ENCODE data around the gene AS3MT.
"Not testable (repeated sequence)": the region's sequence is repeated elsewhere in the genome, so short reads cannot be mapped to it uniquely, and the experiment has no call there.

DNA sequence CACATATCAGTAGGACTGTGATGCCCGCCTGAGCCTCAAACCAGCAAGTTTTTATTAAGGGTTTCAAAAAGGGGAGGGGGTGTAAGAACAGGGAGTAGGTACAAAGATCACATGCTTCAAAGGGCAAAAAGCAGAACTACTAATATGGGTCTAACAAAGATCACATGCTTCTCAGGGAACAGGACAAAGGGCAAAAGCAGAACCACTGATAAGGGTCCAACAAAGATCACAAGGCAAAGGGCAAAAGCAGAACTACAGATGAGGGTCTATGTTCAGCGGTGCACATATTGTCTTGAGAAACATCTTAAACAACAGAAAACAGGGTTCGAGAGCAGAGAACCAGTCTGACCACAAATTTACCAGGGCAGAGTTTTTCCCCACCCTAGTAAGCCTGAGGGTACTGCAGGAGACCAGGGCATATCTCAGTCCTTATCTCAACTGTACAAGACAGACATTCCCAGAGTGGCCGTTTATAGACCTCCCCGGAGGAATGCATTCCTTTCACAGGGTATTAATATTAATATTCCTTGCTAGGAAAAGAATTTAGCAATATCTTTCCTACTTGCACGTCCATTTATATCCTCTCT, 25.0 kb upstream of the AS3MT start:
- TF ChIP-seq, protein P1, sequence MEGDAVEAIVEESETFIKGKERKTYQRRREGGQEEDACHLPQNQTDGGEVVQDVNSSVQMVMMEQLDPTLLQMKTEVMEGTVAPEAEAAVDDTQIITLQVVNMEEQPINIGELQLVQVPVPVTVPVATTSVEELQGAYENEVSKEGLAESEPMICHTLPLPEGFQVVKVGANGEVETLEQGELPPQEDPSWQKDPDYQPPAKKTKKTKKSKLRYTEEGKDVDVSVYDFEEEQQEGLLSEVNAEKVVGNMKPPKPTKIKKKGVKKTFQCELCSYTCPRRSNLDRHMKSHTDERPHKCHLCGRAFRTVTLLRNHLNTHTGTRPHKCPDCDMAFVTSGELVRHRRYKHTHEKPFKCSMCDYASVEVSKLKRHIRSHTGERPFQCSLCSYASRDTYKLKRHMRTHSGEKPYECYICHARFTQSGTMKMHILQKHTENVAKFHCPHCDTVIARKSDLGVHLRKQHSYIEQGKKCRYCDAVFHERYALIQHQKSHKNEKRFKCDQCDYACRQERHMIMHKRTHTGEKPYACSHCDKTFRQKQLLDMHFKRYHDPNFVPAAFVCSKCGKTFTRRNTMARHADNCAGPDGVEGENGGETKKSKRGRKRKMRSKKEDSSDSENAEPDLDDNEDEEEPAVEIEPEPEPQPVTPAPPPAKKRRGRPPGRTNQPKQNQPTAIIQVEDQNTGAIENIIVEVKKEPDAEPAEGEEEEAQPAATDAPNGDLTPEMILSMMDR (IDR thresholded peaks at IDR 0.05), result not testable (repeated sequence)
- TF ChIP-seq, protein P2, sequence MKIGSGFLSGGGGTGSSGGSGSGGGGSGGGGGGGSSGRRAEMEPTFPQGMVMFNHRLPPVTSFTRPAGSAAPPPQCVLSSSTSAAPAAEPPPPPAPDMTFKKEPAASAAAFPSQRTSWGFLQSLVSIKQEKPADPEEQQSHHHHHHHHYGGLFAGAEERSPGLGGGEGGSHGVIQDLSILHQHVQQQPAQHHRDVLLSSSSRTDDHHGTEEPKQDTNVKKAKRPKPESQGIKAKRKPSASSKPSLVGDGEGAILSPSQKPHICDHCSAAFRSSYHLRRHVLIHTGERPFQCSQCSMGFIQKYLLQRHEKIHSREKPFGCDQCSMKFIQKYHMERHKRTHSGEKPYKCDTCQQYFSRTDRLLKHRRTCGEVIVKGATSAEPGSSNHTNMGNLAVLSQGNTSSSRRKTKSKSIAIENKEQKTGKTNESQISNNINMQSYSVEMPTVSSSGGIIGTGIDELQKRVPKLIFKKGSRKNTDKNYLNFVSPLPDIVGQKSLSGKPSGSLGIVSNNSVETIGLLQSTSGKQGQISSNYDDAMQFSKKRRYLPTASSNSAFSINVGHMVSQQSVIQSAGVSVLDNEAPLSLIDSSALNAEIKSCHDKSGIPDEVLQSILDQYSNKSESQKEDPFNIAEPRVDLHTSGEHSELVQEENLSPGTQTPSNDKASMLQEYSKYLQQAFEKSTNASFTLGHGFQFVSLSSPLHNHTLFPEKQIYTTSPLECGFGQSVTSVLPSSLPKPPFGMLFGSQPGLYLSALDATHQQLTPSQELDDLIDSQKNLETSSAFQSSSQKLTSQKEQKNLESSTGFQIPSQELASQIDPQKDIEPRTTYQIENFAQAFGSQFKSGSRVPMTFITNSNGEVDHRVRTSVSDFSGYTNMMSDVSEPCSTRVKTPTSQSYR (CRISPR knock-in tag; IDR thresholded peaks at IDR 0.05), result not testable (repeated sequence)
- not testable (repeated sequence) for TF ChIP-seq ETV6 (CRISPR knock-in tag; IDR thresholded peaks at IDR 0.05); MXD4 (CRISPR knock-in tag; IDR thresholded peaks at IDR 0.05; ENCODE audit: borderline replicate concordance); ZBTB21 (CRISPR knock-in tag; IDR thresholded peaks at IDR 0.05; ENCODE audit: borderline replicate concordance); FOXP1 (CRISPR knock-in tag; IDR thresholded peaks at IDR 0.05; ENCODE audit: borderline replicate concordance)

All from WTC11 (cell line).